ENCODE results near the gene CCL25.

- TF ChIP-seq POLR2A (IDR thresholded peaks at IDR 0.05) = no peak
- TF ChIP-seq, protein P1, sequence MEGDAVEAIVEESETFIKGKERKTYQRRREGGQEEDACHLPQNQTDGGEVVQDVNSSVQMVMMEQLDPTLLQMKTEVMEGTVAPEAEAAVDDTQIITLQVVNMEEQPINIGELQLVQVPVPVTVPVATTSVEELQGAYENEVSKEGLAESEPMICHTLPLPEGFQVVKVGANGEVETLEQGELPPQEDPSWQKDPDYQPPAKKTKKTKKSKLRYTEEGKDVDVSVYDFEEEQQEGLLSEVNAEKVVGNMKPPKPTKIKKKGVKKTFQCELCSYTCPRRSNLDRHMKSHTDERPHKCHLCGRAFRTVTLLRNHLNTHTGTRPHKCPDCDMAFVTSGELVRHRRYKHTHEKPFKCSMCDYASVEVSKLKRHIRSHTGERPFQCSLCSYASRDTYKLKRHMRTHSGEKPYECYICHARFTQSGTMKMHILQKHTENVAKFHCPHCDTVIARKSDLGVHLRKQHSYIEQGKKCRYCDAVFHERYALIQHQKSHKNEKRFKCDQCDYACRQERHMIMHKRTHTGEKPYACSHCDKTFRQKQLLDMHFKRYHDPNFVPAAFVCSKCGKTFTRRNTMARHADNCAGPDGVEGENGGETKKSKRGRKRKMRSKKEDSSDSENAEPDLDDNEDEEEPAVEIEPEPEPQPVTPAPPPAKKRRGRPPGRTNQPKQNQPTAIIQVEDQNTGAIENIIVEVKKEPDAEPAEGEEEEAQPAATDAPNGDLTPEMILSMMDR (IDR thresholded peaks at IDR 0.05) = no peak
Measured at GRCh38 chr19:8021374-8021773, 31.2 kb upstream of the CCL25 start.
